Stimulated activated CD4-positive, alpha-beta T cell treated with anti-CD3 and anti-CD28 coated beads, TNF-alpha, amount 100 ng/mL, for 1 hour (primary cell): Measurements from ENCODE around the gene TEAD2.

Experiments used
- DNase-seq, 3 donors: peaks; one replicate each; pipeline ENCODE4 v3.0.0-alpha.2; 2020; ENCODE audit warnings: low read depth in 3 of 3, low spot score in 1 of 3

Gene TEAD2

GRCh38 chr19:49294401-49294800, 67.8 kb downstream of the TEAD2 start:
- DNase-seq: no peak
